OCI-LY7 (cell line): ENCODE data around the gene LYG2.

ENCODE experiments used
- EZH2phosphoT487 ChIP-seq: fragments of 200-600 bp; sonication (generic); IDR thresholded peaks from 2 replicates; pipeline ENCODE4 v1.6.1; 2018; ENCODE audit warnings: low read depth, borderline replicate concordance, mild to moderate bottlenecking, mixed run types, antibody characterized with exemption, low read length, moderate library complexity, mixed read lengths
- TF ChIP-seq, protein P1 (sequence below): fragments of 200-600 bp; sonication (generic); conservative IDR thresholded peaks from 2 replicates; pipeline ENCODE4 v1.5.1; 2014; ENCODE audit warnings: mild to moderate bottlenecking, antibody characterized with exemption, low read length, moderate library complexity, mixed read lengths

DNA sequence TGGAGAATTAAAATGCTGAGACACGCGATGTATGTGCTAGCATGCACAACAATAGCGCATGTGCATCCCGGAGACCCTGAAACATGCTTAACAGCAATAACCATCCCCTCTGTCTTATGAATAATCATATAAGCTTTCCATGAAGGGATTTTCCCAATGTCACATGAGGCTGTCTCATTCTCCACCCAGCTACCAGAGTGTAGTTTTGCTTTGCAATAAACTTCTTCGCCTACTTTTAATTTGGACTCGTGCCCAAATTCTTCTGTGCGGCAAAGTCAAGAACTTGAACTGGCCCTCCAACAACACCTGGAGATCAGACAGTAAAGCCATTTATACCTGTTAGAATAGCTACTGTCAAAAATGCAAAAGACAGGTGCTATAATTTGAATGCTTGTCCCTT is 30.1 kb upstream of the LYG2 start:
- no peak for TF ChIP-seq EZH2phosphoT487
- TF ChIP-seq, protein P1, sequence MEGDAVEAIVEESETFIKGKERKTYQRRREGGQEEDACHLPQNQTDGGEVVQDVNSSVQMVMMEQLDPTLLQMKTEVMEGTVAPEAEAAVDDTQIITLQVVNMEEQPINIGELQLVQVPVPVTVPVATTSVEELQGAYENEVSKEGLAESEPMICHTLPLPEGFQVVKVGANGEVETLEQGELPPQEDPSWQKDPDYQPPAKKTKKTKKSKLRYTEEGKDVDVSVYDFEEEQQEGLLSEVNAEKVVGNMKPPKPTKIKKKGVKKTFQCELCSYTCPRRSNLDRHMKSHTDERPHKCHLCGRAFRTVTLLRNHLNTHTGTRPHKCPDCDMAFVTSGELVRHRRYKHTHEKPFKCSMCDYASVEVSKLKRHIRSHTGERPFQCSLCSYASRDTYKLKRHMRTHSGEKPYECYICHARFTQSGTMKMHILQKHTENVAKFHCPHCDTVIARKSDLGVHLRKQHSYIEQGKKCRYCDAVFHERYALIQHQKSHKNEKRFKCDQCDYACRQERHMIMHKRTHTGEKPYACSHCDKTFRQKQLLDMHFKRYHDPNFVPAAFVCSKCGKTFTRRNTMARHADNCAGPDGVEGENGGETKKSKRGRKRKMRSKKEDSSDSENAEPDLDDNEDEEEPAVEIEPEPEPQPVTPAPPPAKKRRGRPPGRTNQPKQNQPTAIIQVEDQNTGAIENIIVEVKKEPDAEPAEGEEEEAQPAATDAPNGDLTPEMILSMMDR, result no peak
